ENCODE measurements around the gene NUP214. TPM values are rescaled to one million over a fixed set of nuclear protein-coding genes. Genes with fewer than 3 reads are reported as not detected.

The NUP214 gene
- total RNA-seq, 1 experiment from 2014 or later: 25.6 TPM

DNA sequence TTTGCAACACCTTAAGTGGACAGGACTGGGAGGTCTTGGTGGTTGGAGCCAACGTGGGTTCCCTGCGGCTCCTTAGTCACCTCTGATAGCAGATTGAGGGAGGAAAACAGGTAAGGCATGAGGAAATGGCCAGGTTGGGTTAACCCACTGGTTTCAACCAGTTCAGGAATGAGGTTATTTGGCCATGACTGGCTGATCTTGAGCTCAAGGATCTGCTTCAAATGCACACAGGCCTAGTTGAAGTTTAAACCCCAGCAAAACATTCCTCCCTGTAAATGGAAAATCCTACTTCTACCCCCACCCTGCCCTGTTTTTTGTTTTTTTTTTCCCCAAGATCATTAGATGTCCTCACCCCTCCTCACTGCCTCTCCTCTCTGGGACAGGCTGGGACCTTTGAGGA, 3.2 kb upstream of the NUP214 start:
- H3K4me2 ChIP-seq (ENCODE audit: low read length): no peak overlapping the region
- no peak overlapping the region for H2AFZ ChIP-seq (ENCODE audit: low read length)
- H3K9ac ChIP-seq (ENCODE audit: low read length): no peak overlapping the region
- TF ChIP-seq EZH2phosphoT487 (IDR thresholded peaks at IDR 0.05; ENCODE audit: borderline replicate concordance, low read length): no peak
- TF ChIP-seq, protein P1, sequence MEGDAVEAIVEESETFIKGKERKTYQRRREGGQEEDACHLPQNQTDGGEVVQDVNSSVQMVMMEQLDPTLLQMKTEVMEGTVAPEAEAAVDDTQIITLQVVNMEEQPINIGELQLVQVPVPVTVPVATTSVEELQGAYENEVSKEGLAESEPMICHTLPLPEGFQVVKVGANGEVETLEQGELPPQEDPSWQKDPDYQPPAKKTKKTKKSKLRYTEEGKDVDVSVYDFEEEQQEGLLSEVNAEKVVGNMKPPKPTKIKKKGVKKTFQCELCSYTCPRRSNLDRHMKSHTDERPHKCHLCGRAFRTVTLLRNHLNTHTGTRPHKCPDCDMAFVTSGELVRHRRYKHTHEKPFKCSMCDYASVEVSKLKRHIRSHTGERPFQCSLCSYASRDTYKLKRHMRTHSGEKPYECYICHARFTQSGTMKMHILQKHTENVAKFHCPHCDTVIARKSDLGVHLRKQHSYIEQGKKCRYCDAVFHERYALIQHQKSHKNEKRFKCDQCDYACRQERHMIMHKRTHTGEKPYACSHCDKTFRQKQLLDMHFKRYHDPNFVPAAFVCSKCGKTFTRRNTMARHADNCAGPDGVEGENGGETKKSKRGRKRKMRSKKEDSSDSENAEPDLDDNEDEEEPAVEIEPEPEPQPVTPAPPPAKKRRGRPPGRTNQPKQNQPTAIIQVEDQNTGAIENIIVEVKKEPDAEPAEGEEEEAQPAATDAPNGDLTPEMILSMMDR (conservative IDR thresholded peaks at IDR 0.05; ENCODE audit: low read depth, low read length): no peak
- TF ChIP-seq EZH2 (IDR thresholded peaks at IDR 0.05; ENCODE audit: low read length, unreplicated experiment): no peak
- ChIA-PET POLR2A (ENCODE audit: unreplicated experiment) (no interaction called here), CTCF (no interaction called here)
- no peak overlapping the region for H3K27ac ChIP-seq (ENCODE audit: low read length)
- peaks cover 7% of the 10 kb centered on the region for H3K4me1 ChIP-seq (ENCODE audit: insufficient read depth, low read length)
- intact Hi-C loops (cut with micrococcal nuclease): loop anchor here (10.0 kb wide), 1 partner anchor 67 kb away; no protein-coding TSS in a partner anchor
- no peaks in the 10 kb centered on the region for H3K9me3 ChIP-seq (ENCODE audit: low read length)
- H3K36me3 ChIP-seq (ENCODE audit: low read depth, low read length): no peaks in the 10 kb centered on the region
- no peaks in the 10 kb centered on the region for H3K9me2 ChIP-seq (replicated peaks; ENCODE audit: low read length)
- H3K79me2 ChIP-seq (ENCODE audit: low read length): peaks cover 18% of the 10 kb centered on the region
- no TSS peak for BruUV-seq (replicated peaks)
- H3K27me3 ChIP-seq (ENCODE audit: low read length): no peaks in the 10 kb centered on the region
- no peaks in the 10 kb centered on the region for H3F3A ChIP-seq (ENCODE audit: low read length, unreplicated experiment)
- DNase-seq (no peak), ATAC-seq (no peak)
- H3K4me3 ChIP-seq (ENCODE audit: low read length): no peak overlapping the region
- H4K20me1 ChIP-seq (ENCODE audit: low read length): no peaks in the 10 kb centered on the region

DNA sequence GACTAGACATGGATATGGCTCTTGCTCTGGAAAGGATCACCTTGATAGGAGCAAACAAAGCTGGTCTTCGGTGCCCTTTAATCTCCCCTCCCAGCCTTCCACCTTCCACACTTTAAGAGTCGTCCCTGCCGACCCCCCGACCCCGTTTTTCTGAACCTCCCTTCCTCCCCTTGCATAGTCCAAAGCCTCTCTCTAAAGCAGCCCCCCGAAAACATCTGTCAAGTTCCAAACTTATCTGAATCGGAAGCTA, 423 bp upstream of the NUP214 start:
- peaks cover 7% of the 10 kb centered on the region for H3K4me1 ChIP-seq (ENCODE audit: insufficient read depth, low read length)
- no peaks in the 10 kb centered on the region for H3F3A ChIP-seq (ENCODE audit: low read length, unreplicated experiment)
- no peak for DNase-seq
- H3K27me3 ChIP-seq (ENCODE audit: low read length): no peaks in the 10 kb centered on the region
- no peak; the same call in 1 of the 2 replicates for ATAC-seq
- H3K9ac ChIP-seq (ENCODE audit: low read length): peak overlapping the region; percentile 99
- H3K36me3 ChIP-seq (ENCODE audit: low read depth, low read length): peaks cover 14% of the 10 kb centered on the region; the same call in 1 of the 2 replicates
- peak overlapping the region; percentile 98 for H3K4me2 ChIP-seq (ENCODE audit: low read length)
- H3K79me2 ChIP-seq (ENCODE audit: low read length): peaks cover 36% of the 10 kb centered on the region
- BruUV-seq (replicated peaks): TSS peak; percentile 99
- no peaks in the 10 kb centered on the region for H3K9me2 ChIP-seq (replicated peaks; ENCODE audit: low read length)
- TF ChIP-seq EZH2phosphoT487 (IDR thresholded peaks at IDR 0.05; ENCODE audit: borderline replicate concordance, low read length): no peak
- TF ChIP-seq, protein P1 (conservative IDR thresholded peaks at IDR 0.05; ENCODE audit: low read depth, low read length): no peak
- H4K20me1 ChIP-seq (ENCODE audit: low read length): no peaks in the 10 kb centered on the region
- ChIA-PET CTCF (no interaction called here), POLR2A (ENCODE audit: unreplicated experiment) (interaction anchor here (0.5 to 1.0 kb wide), 6 partner anchors 24 to 386 kb away, joined by 3 to 7 read pairs (median 4); partner anchors contain the start of gene AIF1L)
- intact Hi-C loops (cut with micrococcal nuclease): loop anchor here (10.0 kb wide), 1 partner anchor 70 kb away; no protein-coding TSS in a partner anchor
- peak overlapping the region; percentile 86 for H3K4me3 ChIP-seq (ENCODE audit: low read length)
- H3K9me3 ChIP-seq (ENCODE audit: low read length): no peaks in the 10 kb centered on the region
- H2AFZ ChIP-seq (ENCODE audit: low read length): peak overlapping the region; percentile 76
- H3K27ac ChIP-seq (ENCODE audit: low read length): peak overlapping the region; percentile 75

DNA sequence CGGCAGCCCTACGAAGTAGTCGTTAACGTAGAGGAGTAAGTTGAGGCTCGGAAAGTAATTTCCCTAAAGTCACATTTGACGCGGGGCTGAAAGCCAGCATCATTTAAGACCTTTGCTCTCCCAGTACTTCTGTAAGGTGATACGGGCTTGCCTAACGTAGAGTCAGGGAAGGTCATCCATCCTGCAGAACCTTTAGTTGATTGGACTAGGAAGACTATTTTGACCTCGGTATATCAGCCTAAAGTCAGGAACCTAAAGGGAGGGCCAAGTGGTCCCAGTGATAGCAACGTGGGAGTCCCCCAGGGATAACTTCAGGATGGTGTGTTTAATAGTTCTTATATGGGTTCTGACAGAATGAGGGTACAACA, 657 bp downstream of the NUP214 start:
- no peak for ATAC-seq
- Histone ChIP-seq H2AFZ (ENCODE audit: low read length) (peak overlapping the region; percentile 73), H3K27me3 (ENCODE audit: low read length) (no peaks in the 10 kb centered on the region), H3K4me3 (ENCODE audit: low read length) (peak overlapping the region; percentile 86), H3K36me3 (ENCODE audit: low read depth, low read length) (peaks cover 21% of the 10 kb centered on the region), H3K9me3 (ENCODE audit: low read length) (no peaks in the 10 kb centered on the region), H3K4me2 (ENCODE audit: low read length) (peak overlapping the region; percentile 97), H4K20me1 (ENCODE audit: low read length) (no peaks in the 10 kb centered on the region), H3K27ac (ENCODE audit: low read length) (no peak overlapping the region), H3F3A (ENCODE audit: low read length, unreplicated experiment) (no peaks in the 10 kb centered on the region), H3K4me1 (ENCODE audit: insufficient read depth, low read length) (peaks cover 7% of the 10 kb centered on the region), H3K9ac (ENCODE audit: low read length) (peak overlapping the region; percentile 99), H3K9me2 (replicated peaks; ENCODE audit: low read length) (no peaks in the 10 kb centered on the region), H3K79me2 (ENCODE audit: low read length) (peaks cover 36% of the 10 kb centered on the region)
- no TSS peak for BruUV-seq (replicated peaks)
- DNase-seq: no peak
- CTCF ChIA-PET: no interaction called here
- TF ChIP-seq, protein P1 (conservative IDR thresholded peaks at IDR 0.05; ENCODE audit: low read depth, low read length): no peak
- TF ChIP-seq EZH2 (IDR thresholded peaks at IDR 0.05; ENCODE audit: low read length, unreplicated experiment): no peak
- TF ChIP-seq EZH2phosphoT487 (IDR thresholded peaks at IDR 0.05; ENCODE audit: borderline replicate concordance, low read length): no peak
- intact Hi-C loops (cut with micrococcal nuclease): loop anchor here (10.0 kb wide), 1 partner anchor 71 kb away; no protein-coding TSS in a partner anchor
- POLR2A ChIA-PET (ENCODE audit: unreplicated experiment): no interaction called here
